Hematopoietic multipotent progenitor cell treated with erythropoietin and hydrocortisone succinate and interleukin-3 and kit ligand, for 15 days (in vitro differentiated cells): Measurements from ENCODE around the gene CMKLR1.

Experiments used
- DNase-seq: peaks from one replicate; pipeline ENCODE4 v3.0.0-alpha.2; 2015; ENCODE audit warnings: low spot score

CMKLR1 gene

DNA sequence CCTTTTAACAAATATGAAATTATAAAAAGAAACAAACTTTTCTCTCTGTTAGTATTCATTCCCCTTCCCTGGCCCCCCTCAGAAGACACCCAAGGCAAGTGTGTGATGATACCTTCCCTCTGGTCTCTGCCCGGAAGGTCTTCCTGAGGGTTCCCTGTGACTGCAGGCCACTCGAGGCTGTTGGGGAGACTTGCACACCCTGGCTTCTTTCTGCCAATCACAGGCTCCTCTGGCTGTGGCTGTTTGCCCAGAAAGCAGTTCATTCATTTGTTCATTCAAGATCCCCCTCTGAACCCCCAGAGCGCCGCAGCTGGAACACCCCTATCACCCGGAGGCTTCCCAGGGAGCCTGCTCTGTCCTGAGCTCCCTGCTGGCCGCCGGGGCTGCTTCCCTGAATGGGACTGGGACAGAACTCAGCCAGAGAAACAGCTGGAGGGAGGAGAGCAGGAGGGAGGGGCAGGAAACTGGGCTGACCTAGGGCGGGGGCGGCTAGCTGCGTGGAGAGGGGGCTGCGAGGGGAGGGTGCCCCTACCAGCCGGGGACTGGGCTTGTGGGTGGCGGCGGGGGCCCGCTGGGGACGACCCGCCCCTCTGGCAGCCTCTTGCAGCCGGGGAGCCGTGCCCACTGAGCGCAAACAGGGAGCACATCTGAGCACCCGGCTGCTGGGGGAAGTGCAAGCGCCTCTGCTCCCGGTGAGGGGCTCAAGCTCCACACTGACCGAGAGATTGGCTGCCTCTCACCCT lies at the start of gene CMKLR1:
Gene CMKLR1, minus strand, starts transcription at position 397 of the 743 bp plus-strand sequence. CDS start 45,720 bp downstream, outside the sequence.
- DNase-seq = peak; percentile 33

DNA sequence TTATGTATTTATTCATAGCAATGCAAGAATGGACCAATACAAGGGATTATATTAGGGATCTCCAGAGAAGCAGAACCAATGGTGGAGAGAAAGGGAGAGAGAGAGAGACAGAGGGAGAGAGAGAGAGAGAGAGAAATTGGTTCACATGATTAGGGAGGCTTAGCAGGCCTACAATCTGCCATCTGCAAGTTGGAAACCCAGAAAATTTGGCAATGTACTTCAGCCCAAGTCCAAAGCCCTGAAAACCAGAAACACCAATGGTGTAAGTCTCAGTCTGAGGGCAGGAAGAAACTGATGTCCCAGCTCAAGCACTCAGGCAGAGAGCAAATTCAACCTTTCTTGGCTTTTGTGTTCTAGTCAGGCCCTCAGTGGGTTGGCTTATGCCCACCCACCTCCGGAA lies 48.7 kb upstream of the CMKLR1 start:
- DNase-seq = no peak

GRCh38 chr12:108386709-108387360 lies 47.7 kb upstream of the CMKLR1 start:
- DNase-seq = no peak

- DNase-seq = no peak
Observed at GRCh38 chr12:108382437-108382801, 43.3 kb upstream of the CMKLR1 start.

DNA sequence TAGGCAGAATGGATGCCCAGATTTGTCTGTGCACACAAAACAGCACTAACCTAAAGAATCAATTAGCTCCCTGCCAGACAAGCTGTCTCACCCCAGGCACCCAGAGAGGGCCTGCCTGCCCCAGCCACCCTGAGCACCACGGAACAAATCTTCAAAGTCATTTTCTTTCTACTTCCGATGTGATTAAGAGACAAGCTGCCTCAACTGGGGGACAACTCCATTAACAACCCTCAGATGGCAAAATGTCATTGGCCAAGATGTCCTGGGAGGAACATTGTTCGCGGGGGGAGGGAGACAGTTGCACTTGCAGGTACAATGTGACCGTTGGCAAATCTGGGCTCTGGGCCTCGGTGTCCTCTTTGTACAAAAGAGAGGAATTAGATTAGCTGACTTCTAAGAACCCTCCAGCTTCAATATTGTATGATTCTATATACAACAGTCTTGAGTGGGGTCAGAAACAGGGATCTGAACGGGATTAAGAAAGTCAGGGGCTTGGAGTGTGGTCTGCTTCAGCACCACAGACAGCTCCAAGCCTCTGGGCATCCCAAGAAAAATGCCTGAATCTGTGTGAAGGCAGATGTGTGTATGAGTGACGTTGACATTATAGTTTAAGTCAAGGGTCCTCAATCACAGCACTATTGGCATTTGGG lies 42.8 kb upstream of the CMKLR1 start:
- no peak for DNase-seq

GRCh38 chr12:108380382-108380781 lies 41.3 kb upstream of the CMKLR1 start:
- DNase-seq = no peak

DNA sequence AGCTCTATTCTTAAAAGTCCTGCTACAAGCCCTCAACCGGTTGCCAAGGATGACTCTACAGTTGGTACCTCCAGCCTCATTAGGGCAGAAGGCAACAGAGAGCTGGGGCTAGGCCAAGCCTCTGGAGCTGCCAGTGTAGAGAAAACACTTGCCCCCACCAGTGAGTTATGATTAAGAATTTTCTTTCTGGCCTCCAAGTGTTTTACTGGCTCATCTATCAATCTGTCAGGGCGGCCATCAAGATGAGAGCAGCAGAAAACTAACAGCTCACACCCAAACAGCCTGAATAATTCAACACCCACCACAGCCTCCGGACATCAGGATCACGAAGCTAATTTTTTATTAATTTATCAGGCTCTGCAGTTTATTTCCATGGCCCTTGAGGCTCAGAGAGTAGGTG lies 40.7 kb upstream of the CMKLR1 start:
- no peak for DNase-seq

GRCh38 chr12:108378926-108379325 lies 39.8 kb upstream of the CMKLR1 start:
- DNase-seq = no peak

- DNase-seq = no peak
Observed at GRCh38 chr12:108377260-108377659, 38.1 kb upstream of the CMKLR1 start.

DNA sequence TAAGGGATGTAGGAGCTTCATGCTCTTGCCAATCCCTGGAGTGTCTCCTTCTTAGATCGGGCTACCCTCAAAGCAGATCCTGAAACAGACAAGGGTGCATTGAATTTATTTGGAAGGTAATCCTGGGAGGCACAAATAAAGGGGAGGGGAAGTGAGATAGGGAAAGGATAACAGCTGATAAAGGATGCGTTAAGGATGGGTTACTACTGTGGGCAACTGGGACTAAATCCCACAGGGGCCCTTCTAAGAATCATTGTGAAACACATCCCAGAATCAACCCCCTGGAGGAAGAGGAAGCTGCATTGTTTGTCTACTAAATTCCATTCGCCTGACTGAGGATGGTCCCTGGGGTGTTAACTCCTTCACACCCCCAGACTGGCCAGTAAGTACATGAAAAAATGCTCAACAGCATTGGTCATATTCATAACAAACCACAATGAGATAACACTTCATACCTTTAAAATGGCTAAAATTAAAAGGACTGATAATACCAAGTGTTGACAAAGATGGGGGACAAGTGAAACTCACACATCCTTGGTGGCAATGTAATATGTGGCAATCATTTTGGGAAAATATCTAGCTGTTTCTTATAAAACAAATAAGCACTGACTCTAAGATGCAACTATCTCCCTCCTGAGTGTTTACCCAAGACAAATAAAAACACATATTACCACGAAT lies 37.0 kb upstream of the CMKLR1 start:
- no peak for DNase-seq

DNA sequence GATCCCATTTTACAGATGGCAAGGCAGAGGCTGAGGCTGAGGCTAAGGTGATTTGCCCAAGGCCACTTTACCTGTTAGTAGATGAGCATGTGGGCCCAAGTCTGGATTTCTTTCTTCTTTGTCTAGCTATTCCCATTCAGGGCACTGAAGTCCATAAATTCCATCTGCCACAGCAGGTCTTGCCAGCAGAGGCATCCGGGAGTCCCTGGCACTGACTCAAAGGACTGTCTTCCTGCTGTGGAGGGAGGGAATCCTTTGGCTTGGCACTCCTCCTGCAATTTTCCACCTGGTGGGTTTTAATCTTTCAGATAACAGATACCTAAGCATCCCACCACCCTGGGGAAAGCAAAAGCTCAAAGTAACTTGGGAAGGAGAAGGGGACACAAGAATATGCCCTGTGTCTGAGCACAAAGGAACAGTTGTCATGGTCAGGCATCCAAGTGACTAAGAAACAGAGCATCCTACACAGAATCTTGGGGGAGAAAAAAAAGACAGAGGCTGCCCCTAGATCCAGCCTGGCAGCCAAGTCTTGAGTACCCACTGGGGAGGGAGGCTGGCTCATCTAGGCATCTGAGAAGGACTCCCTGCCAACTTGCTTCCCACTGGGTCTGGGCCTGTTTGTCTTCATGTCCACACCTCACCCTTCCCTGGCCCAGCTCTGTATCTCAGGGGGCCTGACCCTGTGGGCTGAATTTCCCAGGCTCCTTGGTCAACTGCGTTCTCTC lies 35.6 kb upstream of the CMKLR1 start:
- DNase-seq = no peak

GRCh38 chr12:108373111-108373510 lies 34.0 kb upstream of the CMKLR1 start:
- no peak for DNase-seq

DNA sequence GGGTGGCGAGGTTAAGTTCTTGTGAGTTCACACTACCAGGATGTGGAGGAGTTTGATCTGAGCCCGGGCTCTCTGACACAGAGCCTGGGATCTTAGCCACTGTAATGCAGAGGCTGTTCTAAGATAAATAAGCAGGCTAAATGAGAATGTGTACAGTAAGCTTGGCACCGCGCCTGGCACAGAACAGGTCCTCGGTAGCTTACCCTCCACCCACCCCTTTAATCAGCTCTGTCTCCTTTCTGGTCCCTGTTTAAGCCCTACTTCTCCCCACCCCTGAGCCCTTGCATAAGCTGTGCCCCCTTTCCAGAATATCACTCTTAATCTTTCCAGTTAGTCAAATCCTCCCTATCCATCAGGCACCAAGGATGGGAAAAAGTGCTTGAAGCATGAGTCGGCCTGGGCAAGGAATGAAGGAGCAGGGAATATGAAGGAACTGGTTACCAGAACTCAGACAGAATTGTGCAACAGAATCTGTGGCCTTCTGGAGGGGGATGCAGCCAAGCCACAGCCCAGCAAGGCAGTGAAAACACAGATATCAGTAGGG lies 32.8 kb upstream of the CMKLR1 start:
- peak; percentile 44 for DNase-seq

DNA sequence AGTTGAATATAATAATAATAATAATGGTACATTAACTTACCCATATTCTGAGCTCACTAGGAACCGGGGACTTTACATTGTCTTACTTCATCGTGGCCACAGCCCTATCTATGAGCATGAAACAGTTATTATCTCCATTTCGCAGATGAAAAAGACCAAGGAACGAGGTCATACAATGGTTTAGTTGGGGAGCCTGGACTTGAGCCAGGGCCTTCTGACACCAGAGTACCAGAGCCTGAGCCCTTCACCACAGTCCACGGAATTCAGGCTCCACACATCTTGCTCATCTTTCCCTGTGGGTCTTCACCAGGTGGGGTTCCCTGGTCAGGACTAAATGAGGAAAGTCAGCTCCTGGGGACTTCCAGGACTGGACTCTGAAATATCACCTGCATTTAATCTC lies 31.3 kb upstream of the CMKLR1 start:
- DNase-seq = peak; percentile 7

GRCh38 chr12:108369736-108370396 lies 30.8 kb upstream of the CMKLR1 start:
- DNase-seq = no peak

- DNase-seq = no peak
Observed at GRCh38 chr12:108368089-108368488, 29.0 kb upstream of the CMKLR1 start.

- DNase-seq = no peak
Observed at GRCh38 chr12:108367436-108367835, 28.3 kb upstream of the CMKLR1 start.

- no peak for DNase-seq
Observed at GRCh38 chr12:108365324-108365723, 26.2 kb upstream of the CMKLR1 start.

DNA sequence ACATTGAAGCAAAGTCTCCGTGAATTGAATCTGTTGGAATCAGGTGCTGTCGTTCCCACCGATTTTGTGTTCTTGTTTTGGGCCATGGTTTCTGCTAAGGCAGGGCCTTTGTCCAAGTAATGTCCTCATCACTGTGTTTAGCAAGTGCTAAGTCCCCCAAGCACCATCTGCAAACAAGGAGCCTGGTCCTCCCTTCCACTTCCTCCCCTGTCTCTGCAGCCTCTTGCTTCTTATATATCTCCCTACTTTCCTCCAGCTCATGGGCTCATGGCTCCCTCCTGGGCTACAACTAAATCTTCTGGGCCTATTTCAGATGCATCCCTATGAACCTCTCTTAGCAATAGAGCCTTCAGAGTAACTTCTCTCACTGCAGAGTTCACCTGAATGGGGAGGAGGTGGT lies 25.8 kb upstream of the CMKLR1 start:
- DNase-seq = no peak

- DNase-seq = no peak
Observed at GRCh38 chr12:108363565-108363964, 24.5 kb upstream of the CMKLR1 start.

DNA sequence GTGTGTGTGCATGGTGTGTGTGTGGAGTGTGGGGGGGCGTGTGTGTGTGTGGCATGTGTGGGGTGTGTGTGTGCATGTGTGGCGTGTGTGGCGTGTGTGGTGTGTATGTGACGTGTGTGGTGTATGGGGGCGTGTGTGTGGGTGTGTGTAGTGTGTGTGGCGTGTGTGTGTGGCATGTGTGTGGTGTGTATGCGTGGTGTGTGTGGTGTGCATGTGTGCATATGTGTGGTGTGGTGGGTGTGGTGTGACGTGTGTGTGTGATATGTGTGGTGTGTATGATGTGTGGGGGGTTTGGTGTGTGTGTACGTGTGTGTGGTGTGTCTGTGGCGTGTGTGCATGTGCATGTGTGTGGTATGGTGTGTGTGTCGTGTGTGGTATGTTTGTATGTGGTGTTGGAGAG lies 24.1 kb upstream of the CMKLR1 start:
- no peak for DNase-seq
